Mammary epithelial cell (primary cell): ENCODE results near the gene CHMP2B.

Source experiments
- CTCF ChIP-seq, 2 donors: IDR thresholded peaks in 1 of 2; conservative IDR thresholded peaks in 1 of 2; 2 replicates each; pipeline ENCODE4 v1.5.1; 2011 to 2012; ENCODE audit warnings: inconsistent platforms in 2 of 2, low read length in 2 of 2, mild to moderate bottlenecking in 2 of 2, control low read depth in 1 of 2, low read depth in 1 of 2; ENCODE audit not compliant: insufficient read depth in 1 of 2; ENCODE audit errors: extremely low read depth in 1 of 2
- EZH2 ChIP-seq: IDR thresholded peaks from 2 replicates; pipeline ENCODE4 v1.6.1; 2012; ENCODE audit warnings: low read length, inconsistent platforms, borderline replicate concordance

GRCh38 chr3:87197531-87197930 lies 29.6 kb upstream of the CHMP2B start:
- TF ChIP-seq CTCF (conservative IDR thresholded peaks at IDR 0.05 in 1 of 2, IDR thresholded peaks at IDR 0.05 in 1 of 2; ENCODE audit: extremely low read depth in 1 of 2, insufficient read depth in 1 of 2, low read depth in 1 of 2, low read length in 2 of 2) (no peak), EZH2 (no peak)
